ENCODE data around the gene ZNF736.
"Not testable (repeated sequence)": the region's sequence is repeated elsewhere in the genome, so short reads cannot be mapped to it uniquely, and the experiment has no call there.

ZNF736 gene

DNA sequence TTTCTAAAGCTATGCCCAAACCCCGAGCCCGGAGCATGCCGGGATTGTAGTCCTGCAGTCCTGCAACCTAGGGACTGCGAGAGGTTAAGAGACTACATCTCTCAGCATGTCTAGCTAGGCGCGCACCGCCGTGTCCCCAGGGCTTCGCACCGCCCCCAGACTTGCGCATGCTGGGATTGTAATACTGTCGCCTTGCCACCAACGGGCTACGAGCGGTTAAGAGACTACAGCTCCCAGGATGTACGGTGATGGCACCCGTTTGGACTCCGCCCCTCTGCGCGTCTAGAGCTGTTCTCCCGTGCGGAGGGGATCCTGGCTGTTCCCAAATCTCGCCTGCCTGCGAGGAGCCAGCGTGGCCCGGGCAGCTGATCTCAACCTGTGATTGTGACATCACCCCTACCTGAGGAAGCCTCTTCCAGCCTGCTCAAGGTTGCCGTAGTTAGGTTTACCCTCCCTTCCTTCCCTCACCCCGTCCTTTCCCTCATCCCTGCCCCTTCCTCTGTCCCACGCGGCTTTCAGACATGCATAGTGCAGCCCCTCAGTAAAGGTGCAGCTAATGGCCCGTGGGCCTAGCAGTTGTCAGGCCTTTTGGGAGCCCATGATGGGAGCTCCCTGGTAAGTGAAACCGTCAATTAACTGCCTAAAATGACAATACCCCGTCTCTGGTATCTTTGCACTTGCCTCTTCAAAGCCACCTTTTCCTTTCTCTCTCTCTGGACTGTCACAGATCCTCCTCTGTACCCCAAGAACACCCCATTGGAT lies 6.3 kb upstream of the ZNF736 start:
- H3K27ac Mint-ChIP-seq = no peak overlapping the region
- peaks cover 39% of the 10 kb centered on the region for H3K9me3 Mint-ChIP-seq
- no peaks in the 10 kb centered on the region for H3K4me1 Mint-ChIP-seq
- H3K36me3 Mint-ChIP-seq (ENCODE audit: low read depth) = no peaks in the 10 kb centered on the region
- H3K4me3 Mint-ChIP-seq = no peak overlapping the region
- H3K27me3 Mint-ChIP-seq (ENCODE audit: low read depth) = no peaks in the 10 kb centered on the region
- TF ChIP-seq, protein P1, sequence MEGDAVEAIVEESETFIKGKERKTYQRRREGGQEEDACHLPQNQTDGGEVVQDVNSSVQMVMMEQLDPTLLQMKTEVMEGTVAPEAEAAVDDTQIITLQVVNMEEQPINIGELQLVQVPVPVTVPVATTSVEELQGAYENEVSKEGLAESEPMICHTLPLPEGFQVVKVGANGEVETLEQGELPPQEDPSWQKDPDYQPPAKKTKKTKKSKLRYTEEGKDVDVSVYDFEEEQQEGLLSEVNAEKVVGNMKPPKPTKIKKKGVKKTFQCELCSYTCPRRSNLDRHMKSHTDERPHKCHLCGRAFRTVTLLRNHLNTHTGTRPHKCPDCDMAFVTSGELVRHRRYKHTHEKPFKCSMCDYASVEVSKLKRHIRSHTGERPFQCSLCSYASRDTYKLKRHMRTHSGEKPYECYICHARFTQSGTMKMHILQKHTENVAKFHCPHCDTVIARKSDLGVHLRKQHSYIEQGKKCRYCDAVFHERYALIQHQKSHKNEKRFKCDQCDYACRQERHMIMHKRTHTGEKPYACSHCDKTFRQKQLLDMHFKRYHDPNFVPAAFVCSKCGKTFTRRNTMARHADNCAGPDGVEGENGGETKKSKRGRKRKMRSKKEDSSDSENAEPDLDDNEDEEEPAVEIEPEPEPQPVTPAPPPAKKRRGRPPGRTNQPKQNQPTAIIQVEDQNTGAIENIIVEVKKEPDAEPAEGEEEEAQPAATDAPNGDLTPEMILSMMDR (IDR thresholded peaks at IDR 0.05; ENCODE audit: unreplicated experiment in 3 of 3) = no peak

DNA sequence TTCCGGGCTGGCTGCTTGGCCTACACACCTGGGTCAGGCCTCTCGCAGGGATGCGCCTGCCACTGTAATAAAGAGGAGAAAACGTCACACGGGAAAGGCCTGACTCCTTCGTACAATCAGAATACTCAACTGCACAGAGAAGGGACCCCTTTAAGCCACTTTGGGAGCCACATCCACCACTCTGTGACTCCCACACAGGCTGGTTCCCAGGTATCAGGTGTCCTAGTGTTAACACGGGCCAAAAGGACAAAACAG lies 5.8 kb upstream of the ZNF736 start:
- Mint-ChIP-seq H3K4me3 (no peak overlapping the region), H3K4me1 (no peaks in the 10 kb centered on the region), H3K27me3 (ENCODE audit: low read depth) (no peaks in the 10 kb centered on the region), H3K27ac (no peak overlapping the region), H3K9me3 (peaks cover 44% of the 10 kb centered on the region), H3K36me3 (ENCODE audit: low read depth) (no peaks in the 10 kb centered on the region)
- TF ChIP-seq, protein P1 (IDR thresholded peaks at IDR 0.05; ENCODE audit: unreplicated experiment in 3 of 3) = no peak

DNA sequence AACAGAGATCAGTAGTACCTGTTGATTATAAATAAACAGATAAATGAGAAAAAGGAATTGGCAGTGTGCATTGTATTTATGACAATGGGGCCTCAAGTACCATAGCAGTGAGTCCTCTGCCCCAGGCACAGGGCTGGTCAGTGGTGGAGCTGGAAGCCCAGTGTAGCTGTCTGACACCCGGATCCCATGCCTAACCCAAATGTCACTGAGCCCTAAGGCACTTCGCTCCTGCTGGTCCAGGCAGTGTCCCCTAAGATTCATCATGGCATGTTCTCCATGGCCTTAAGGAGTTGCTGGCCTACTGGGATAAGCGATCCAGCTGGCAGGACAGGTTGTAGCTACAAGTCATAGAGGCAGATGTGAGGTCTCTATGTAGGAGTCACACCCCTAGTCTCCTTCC lies 3.3 kb upstream of the ZNF736 start:
- H3K36me3 Mint-ChIP-seq (ENCODE audit: low read depth) = no peaks in the 10 kb centered on the region
- peaks cover 50% of the 10 kb centered on the region for H3K9me3 Mint-ChIP-seq
- no peaks in the 10 kb centered on the region for H3K4me1 Mint-ChIP-seq
- no peak overlapping the region for H3K4me3 Mint-ChIP-seq
- no peak overlapping the region for H3K27ac Mint-ChIP-seq
- no peaks in the 10 kb centered on the region for H3K27me3 Mint-ChIP-seq (ENCODE audit: low read depth)
- TF ChIP-seq, protein P1 (IDR thresholded peaks at IDR 0.05; ENCODE audit: unreplicated experiment in 3 of 3) = no peak

DNA sequence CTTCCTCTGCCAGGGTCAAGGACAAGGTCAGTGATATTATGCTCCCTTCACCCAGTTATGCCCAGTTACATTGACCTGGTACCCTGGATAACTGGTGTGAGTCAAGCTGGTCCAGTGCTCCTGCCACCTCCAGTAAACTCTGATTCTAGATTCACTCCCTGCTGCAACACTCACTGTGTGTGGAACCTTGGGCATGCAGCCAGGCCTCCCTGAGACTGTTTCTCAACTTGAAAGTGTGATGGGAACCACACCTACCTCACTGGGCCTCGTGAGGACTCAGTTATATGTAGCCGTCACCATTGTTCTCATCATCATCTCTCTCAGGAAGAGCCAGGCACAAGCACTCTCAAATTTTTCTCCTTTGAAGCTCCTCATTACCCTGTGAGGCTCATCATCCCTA lies 935 bp upstream of the ZNF736 start:
- Mint-ChIP-seq H3K4me1 (no peaks in the 10 kb centered on the region), H3K27me3 (ENCODE audit: low read depth) (no peaks in the 10 kb centered on the region), H3K36me3 (ENCODE audit: low read depth) (no peaks in the 10 kb centered on the region), H3K4me3 (no peak overlapping the region), H3K27ac (no peak overlapping the region), H3K9me3 (peaks cover 43% of the 10 kb centered on the region)
- TF ChIP-seq, protein P1 (IDR thresholded peaks at IDR 0.05; ENCODE audit: unreplicated experiment in 3 of 3) = no peak

DNA sequence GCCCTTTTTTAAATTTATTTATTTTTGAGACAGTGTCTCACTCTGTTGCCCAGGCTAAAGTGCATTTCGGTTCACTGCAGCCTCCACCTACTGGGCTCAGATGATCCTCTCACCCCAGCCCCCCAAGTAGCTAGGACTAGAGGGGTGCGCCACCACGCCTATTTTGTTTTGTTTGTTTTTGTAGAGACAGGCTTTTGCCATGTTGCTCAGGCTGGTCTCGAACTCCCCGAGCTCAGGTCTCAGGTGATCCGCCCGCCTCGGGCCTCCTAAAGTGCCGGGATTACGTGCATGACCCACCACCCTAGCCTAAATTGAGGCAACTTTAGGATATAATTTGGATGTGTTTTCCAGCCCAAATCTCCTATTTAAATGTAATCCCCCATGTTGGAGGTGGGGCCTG lies 805 bp downstream of the ZNF736 start:
- no peak overlapping the region for H3K27ac Mint-ChIP-seq
- no peak overlapping the region for H3K4me3 Mint-ChIP-seq
- H3K36me3 Mint-ChIP-seq (ENCODE audit: low read depth) = no peaks in the 10 kb centered on the region
- no peaks in the 10 kb centered on the region for H3K27me3 Mint-ChIP-seq (ENCODE audit: low read depth)
- peaks cover 39% of the 10 kb centered on the region for H3K9me3 Mint-ChIP-seq
- no peaks in the 10 kb centered on the region for H3K4me1 Mint-ChIP-seq
- TF ChIP-seq, protein P1 (IDR thresholded peaks at IDR 0.05; ENCODE audit: unreplicated experiment in 3 of 3) = no peak

DNA sequence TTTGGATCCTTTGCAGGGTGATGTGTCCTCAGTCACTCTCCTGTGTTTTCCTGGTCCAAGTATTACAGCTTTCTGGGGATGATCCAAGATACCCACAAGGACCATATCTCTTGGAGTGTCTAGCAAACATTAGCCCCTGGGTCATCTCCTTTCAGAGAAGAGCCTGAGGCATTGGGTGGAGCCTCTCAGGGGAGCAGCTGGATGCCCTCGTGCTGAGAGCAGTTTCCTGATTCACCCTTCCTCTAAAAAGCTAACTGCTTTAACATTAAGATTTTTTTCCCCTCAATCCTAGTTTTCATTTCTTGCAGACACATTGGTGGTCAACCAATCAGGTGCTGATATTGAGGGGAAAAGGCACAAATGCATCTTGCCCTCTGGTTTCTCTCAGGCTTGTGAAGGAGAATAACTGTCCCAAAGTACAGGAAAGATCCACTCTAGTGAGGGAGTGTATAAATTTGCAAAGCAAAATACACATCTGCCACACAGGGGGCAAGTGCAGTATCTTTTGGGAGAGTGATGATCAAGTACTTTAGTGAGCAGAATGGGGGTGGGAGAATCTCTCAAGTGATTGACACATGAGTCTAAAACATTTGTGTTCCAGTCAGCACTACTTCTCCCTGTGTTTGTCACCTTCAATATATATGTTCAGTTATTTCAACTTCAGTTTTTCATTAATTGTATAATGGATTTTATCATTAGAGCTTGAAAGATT lies 2.4 kb downstream of the ZNF736 start:
- H3K27me3 Mint-ChIP-seq (ENCODE audit: low read depth); H3K4me3 Mint-ChIP-seq; H3K27ac Mint-ChIP-seq; H3K36me3 Mint-ChIP-seq (ENCODE audit: low read depth); H3K4me1 Mint-ChIP-seq: not testable (repeated sequence)
- H3K9me3 Mint-ChIP-seq = peaks cover 38% of the 10 kb centered on the region
